ENCODE measurements around the gene RAB11A. TPM values are rescaled to one million over a fixed set of nuclear protein-coding genes. Genes with fewer than 3 reads are reported as not detected.

Gene RAB11A
- total RNA-seq, 4 donors from 2014 or later = 144 to 220 (median 199) TPM

DNA sequence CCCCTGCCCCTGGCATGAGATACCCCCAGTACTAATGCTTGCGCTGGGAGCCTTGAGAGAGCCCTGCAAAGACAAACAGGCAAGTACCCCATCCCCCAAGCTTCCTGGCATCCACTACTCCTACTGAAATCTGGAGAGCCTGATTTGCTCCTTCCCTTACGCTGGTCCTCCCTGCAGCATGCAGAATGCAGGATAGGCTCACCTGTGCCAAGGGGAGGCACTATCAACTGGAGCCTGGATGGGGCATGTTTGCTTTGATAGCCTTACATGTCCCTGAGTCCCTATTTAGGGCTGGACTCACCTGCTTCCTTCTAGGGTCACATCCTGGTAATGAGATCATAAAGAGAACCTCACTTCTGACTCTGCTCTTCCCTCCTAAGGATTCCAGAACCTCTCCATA lies 42.9 kb downstream of the RAB11A start:
- Histone ChIP-seq H3K27me3 (no peaks in the 10 kb centered on the region), H3K4me3 (no peak overlapping the region), H3K36me3 (peaks cover 0 to 25% (median 0%) of the 10 kb centered on the region in 3 donors), H3K27ac (no peak overlapping the region), H3K4me1 (no peaks in the 10 kb centered on the region), H3K9me3 (no peaks in the 10 kb centered on the region)
- TF ChIP-seq, protein P1, sequence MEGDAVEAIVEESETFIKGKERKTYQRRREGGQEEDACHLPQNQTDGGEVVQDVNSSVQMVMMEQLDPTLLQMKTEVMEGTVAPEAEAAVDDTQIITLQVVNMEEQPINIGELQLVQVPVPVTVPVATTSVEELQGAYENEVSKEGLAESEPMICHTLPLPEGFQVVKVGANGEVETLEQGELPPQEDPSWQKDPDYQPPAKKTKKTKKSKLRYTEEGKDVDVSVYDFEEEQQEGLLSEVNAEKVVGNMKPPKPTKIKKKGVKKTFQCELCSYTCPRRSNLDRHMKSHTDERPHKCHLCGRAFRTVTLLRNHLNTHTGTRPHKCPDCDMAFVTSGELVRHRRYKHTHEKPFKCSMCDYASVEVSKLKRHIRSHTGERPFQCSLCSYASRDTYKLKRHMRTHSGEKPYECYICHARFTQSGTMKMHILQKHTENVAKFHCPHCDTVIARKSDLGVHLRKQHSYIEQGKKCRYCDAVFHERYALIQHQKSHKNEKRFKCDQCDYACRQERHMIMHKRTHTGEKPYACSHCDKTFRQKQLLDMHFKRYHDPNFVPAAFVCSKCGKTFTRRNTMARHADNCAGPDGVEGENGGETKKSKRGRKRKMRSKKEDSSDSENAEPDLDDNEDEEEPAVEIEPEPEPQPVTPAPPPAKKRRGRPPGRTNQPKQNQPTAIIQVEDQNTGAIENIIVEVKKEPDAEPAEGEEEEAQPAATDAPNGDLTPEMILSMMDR (IDR thresholded peaks at IDR 0.05) = no peak
- no peak for TF ChIP-seq POLR2A (IDR thresholded peaks at IDR 0.05)
- no peak for DNase-seq

DNA sequence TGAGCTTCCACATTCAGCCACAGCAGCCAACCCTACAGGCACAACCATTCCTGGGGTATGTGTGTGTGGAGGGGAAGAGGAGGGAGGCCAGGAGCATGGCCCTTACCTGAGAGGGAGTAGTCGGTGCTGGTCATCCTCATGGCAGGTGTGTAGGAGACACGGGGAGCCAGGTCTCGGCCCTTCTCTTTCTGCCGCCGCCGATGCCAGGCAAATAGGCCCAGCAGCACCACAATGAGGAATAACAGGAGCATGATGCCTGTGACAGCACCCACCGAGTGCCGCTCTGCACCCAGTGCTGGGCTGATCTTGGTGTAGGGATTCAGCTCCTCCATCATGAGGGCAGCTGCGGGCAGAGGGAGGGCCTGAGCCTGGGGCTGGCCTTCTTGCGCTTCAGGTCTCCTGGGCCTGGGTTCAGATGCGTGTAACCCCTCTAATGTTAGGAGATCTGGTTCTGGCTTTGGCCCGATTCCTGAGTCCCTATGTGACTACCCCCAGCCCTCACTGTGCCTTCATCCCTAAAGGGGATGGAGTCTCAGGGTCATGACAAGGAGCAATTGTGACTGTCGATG lies 44.4 kb downstream of the RAB11A start:
- Histone ChIP-seq H3K27ac (no peak overlapping the region), H3K4me3 (no peak overlapping the region), H3K4me1 (no peaks in the 10 kb centered on the region), H3K27me3 (no peaks in the 10 kb centered on the region), H3K9me3 (no peaks in the 10 kb centered on the region), H3K36me3 (peaks cover 0 to 13% (median 0%) of the 10 kb centered on the region in 3 donors)
- no peak for DNase-seq
- no peak for TF ChIP-seq POLR2A (IDR thresholded peaks at IDR 0.05)
- TF ChIP-seq, protein P1 (IDR thresholded peaks at IDR 0.05) = no peak

DNA sequence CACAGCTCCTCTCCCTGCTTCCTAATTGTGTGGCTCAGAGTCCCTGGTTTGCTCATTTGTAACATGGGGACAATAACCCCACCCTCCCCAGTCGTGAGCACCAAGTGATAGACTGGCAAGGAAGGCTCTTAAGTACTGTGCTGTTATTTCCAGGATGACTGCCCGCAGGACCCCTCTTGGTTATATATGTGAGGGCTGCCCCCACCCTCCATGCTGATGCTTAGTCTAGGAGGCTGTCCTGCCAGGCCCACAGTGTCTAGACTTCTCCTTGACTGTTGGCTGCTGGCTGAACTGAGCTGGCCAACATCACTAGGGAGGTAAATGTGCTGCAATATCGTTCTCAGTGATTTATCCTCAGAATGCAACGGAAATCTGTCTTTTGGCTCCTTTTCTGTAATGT lies 45.1 kb downstream of the RAB11A start:
- no peaks in the 10 kb centered on the region for H3K9me3 ChIP-seq
- no peak for DNase-seq
- H3K27ac ChIP-seq = no peak overlapping the region
- no peaks in the 10 kb centered on the region for H3K27me3 ChIP-seq
- H3K36me3 ChIP-seq = peaks cover 0 to 8% (median 0%) of the 10 kb centered on the region in 3 donors
- no peak overlapping the region for H3K4me3 ChIP-seq
- TF ChIP-seq, protein P1 (IDR thresholded peaks at IDR 0.05) = no peak
- no peak for TF ChIP-seq POLR2A (IDR thresholded peaks at IDR 0.05)
- H3K4me1 ChIP-seq = no peaks in the 10 kb centered on the region

DNA sequence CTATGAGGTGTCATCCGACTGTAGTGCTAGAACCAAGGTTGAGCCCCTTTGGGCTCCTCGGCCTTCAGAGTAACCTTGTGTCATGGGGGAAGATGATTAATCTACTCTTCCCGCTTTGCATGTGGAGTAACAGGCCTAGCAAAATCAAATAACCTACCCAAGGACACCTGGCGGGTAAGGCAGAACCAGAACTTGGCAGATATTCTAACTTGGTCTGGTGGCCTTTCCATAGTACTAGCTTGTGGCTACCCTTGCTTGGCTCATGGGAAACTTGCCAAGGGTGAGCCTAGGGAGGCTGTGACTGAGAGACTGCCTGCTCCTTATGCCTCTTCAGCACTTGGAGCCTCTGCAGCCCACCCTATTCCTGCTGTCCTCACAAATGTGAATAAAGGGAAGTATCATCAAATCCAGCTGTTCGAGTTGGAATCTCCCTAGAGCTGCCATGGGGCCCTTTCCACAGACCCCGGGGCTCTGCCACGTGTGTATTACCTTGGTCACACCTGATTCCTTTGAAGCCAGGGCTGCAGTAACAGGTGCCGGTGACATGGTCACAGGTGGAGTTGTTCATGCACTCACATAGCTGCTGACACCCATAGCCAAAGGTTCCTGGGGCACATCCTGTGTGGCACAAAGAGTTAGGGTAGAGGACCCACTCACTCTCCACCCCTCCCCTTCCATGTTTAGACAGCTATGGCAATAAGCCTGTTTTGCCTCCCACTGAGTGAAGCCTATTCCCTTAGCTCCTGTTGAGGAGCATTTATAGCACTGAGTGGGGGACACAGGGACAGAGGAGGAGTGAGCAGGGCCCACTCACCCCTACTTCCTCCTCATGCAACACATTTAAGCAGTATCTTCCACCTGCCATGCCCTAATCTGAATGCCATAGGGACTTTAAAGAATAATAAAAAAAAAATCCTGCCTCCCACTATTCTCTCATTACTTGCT lies 46.0 kb downstream of the RAB11A start:
- no peak for DNase-seq
- H3K9me3 ChIP-seq = no peaks in the 10 kb centered on the region
- H3K27ac ChIP-seq = no peak overlapping the region
- no peaks in the 10 kb centered on the region for H3K27me3 ChIP-seq
- no peak overlapping the region for H3K4me3 ChIP-seq
- TF ChIP-seq, protein P1 (IDR thresholded peaks at IDR 0.05) = no peak
- TF ChIP-seq POLR2A (IDR thresholded peaks at IDR 0.05) = no peak
- peaks cover 0 to 8% (median 0%) of the 10 kb centered on the region in 3 donors for H3K36me3 ChIP-seq
- no peaks in the 10 kb centered on the region for H3K4me1 ChIP-seq

DNA sequence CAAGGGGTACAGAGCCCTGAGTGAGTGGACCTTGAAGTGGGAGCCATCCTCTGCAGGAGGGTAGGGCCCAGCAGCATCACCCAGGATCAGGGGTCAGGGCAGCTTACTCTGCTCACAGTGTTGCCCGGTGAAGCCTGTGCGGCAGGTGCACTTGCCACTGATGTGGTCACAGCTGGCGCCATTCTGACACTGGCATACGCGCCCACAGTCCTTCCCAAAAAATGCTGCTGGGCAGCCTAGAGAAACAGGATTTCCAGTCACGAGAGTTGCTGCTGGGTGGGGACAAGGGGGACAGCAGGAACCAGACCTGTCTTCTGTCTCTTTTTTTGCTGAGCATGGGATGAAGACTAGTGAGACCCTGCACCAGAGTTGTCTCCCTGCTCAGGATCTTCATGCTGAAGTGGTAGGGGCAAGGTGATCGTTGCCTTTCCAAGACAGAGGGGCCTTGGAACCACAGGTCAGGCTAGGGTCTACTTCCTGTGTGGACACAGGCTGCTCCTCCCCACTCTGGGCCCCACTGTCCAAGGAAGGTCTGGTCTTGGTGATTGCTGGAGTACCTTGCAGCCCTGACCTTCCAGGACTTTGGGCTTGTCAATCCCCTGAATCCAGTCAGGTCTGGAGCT lies 46.9 kb downstream of the RAB11A start:
- H3K4me1 ChIP-seq = no peaks in the 10 kb centered on the region
- TF ChIP-seq, protein P1 (IDR thresholded peaks at IDR 0.05) = no peak
- no peaks in the 10 kb centered on the region for H3K27me3 ChIP-seq
- H3K27ac ChIP-seq = no peak overlapping the region
- no peaks in the 10 kb centered on the region for H3K9me3 ChIP-seq
- H3K4me3 ChIP-seq = no peak overlapping the region
- no peak for DNase-seq
- peaks cover 0 to 8% (median 0%) of the 10 kb centered on the region in 3 donors for H3K36me3 ChIP-seq

Measured in Peyer's patch (tissue), 4 donors.